Hepatocyte (in vitro differentiated cells): ENCODE data around the gene RPRM. TPM values are rescaled to one million over a fixed set of nuclear protein-coding genes. Genes with fewer than 3 reads are reported as not detected.

Experiments
- DNase-seq: peaks from one replicate; pipeline ENCODE4 v3.0.0-alpha.2; 2016; ENCODE audit warnings: low spot score
- H2AFZ ChIP-seq: fragments of 200-600 bp; sonication (generic); 2 replicates; pipeline ENCODE4 v1.6.0; 2016; ENCODE audit warnings: antibody characterized with exemption, mild to moderate bottlenecking
- H3K27ac ChIP-seq: fragments of 200-600 bp; sonication (generic); 2 replicates; pipeline ENCODE4 v1.5.1; 2016; ENCODE audit warnings: mild to moderate bottlenecking
- H3K27me3 ChIP-seq: fragments of 200-600 bp; sonication (generic); 2 replicates; pipeline ENCODE4 v1.6.1; 2016
- H3K36me3 ChIP-seq: fragments of 200-600 bp; sonication (generic); replicated peaks from 2 replicates; pipeline ENCODE4 v1.5.1; 2016; ENCODE audit warnings: low read depth; ENCODE audit not compliant: insufficient read depth
- H3K4me1 ChIP-seq: fragments of 200-600 bp; sonication (generic); 2 replicates; pipeline ENCODE4 v1.5.1; 2016; ENCODE audit warnings: mild to moderate bottlenecking, moderate library complexity; ENCODE audit not compliant: insufficient read depth
- H3K4me2 ChIP-seq: fragments of 200-600 bp; sonication (generic); 2 replicates; pipeline ENCODE4 v1.6.0; 2016
- H3K4me3 ChIP-seq: fragments of 200-600 bp; sonication (generic); 2 replicates; pipeline ENCODE4 v1.5.1; 2016; ENCODE audit warnings: mild to moderate bottlenecking
- H3K79me2 ChIP-seq: fragments of 200-600 bp; sonication (generic); 2 replicates; pipeline ENCODE4 v1.6.0; 2017; ENCODE audit warnings: mild to moderate bottlenecking
- H3K9me2 ChIP-seq: fragments of 200-600 bp; sonication (generic); replicated peaks from 2 replicates; pipeline ENCODE4 v1.6.0; 2017; ENCODE audit warnings: mild to moderate bottlenecking; ENCODE audit not compliant: insufficient read depth
- H3K9me3 ChIP-seq: fragments of 200-600 bp; sonication (generic); 2 replicates; pipeline ENCODE4 v1.5.1; 2016; ENCODE audit warnings: low read depth, mild to moderate bottlenecking
- H4K20me1 ChIP-seq: fragments of 200-600 bp; sonication (generic); 2 replicates; pipeline ENCODE4 v1.6.0; 2016; ENCODE audit warnings: mild to moderate bottlenecking; ENCODE audit not compliant: insufficient read depth, poor library complexity, severe bottlenecking
- CTCF ChIP-seq: fragments of 200-600 bp; sonication (generic); IDR thresholded peaks from 2 replicates; pipeline ENCODE4 v1.5.1; 2016; ENCODE audit warnings: antibody characterized with exemption, mild to moderate bottlenecking; ENCODE audit not compliant: poor library complexity
- EZH2 ChIP-seq: fragments of 200-600 bp; sonication (generic); IDR thresholded peaks from 2 replicates; pipeline ENCODE4 v1.6.1; 2016; ENCODE audit warnings: antibody characterized with exemption, mild to moderate bottlenecking, borderline replicate concordance
- EZH2phosphoT487 ChIP-seq: fragments of 200-600 bp; sonication (generic); IDR thresholded peaks from one replicate; pipeline ENCODE4 v1.6.1; 2018; ENCODE audit warnings: antibody characterized with exemption, mild to moderate bottlenecking, low read depth, moderate library complexity; ENCODE audit not compliant: unreplicated experiment, severe bottlenecking
- WGBS: methylation state at CpG from one replicate; pipeline ENCODE4 v1.1.6; 2016; ENCODE audit warnings: low lambda C conversion rate; ENCODE audit errors: missing lambda C conversion rate; 5-methylcytosine and 5-hydroxymethylcytosine counted together
- polyA plus RNA-seq: library from polyadenylated mRNA; unstranded; fragments of >200 nt; fragmentation: Nextera tagmentation; extraction: Ambion mirVana; gene quantifications from 2 replicates; pipeline ENCODE4 v1.2.1, GENCODE V29; 2016
- total RNA-seq: library from RNA; depleted of rRNA; stranded (reverse); fragments of >200 nt; gene quantifications from 2 replicates; pipeline ENCODE4 v1.2.3, GENCODE V29; 2014

Gene RPRM
- total and polyA plus RNA-seq, 2 experiments from 2014 or later = 1.7 to 3.4 TPM

- H3K27ac ChIP-seq = no peak overlapping the region
- no peaks in the 10 kb centered on the region for H3K4me1 ChIP-seq
- no peaks in the 10 kb centered on the region for H4K20me1 ChIP-seq
- no peak for DNase-seq
- H3K4me3 ChIP-seq = no peak overlapping the region
- no peaks in the 10 kb centered on the region for H3K9me3 ChIP-seq
- H3K27me3 ChIP-seq = no peaks in the 10 kb centered on the region
- no peaks in the 10 kb centered on the region for H3K36me3 ChIP-seq
- H3K9me2 ChIP-seq = no peaks in the 10 kb centered on the region
- H3K79me2 ChIP-seq = no peaks in the 10 kb centered on the region
- no peak for TF ChIP-seq EZH2
- no peak for TF ChIP-seq CTCF
- TF ChIP-seq EZH2phosphoT487 = no peak
- no peak overlapping the region for H2AFZ ChIP-seq
- no peak overlapping the region for H3K4me2 ChIP-seq
- 87% methylated on average over 3 of the region's 3 CpGs for WGBS
These were observed 14.2 kb downstream of the RPRM start for GRCh38 chr2:153464395-153464794.

GRCh38 chr2:153462338-153462859, 16.2 kb downstream of the RPRM start:
- WGBS = 93% methylated on average over 2 of the region's 2 CpGs
- H3K4me2 ChIP-seq = no peak overlapping the region
- TF ChIP-seq EZH2 = no peak
- no peak for TF ChIP-seq CTCF
- no peak for TF ChIP-seq EZH2phosphoT487
- DNase-seq = no peak
- H4K20me1 ChIP-seq = no peaks in the 10 kb centered on the region
- H3K27me3 ChIP-seq = no peaks in the 10 kb centered on the region
- no peaks in the 10 kb centered on the region for H3K4me1 ChIP-seq
- H2AFZ ChIP-seq = no peak overlapping the region
- H3K79me2 ChIP-seq = no peaks in the 10 kb centered on the region
- no peaks in the 10 kb centered on the region for H3K9me2 ChIP-seq
- no peak overlapping the region for H3K27ac ChIP-seq
- H3K9me3 ChIP-seq = no peaks in the 10 kb centered on the region
- no peaks in the 10 kb centered on the region for H3K36me3 ChIP-seq
- no peak overlapping the region for H3K4me3 ChIP-seq

GRCh38 chr2:153461453-153461852, 17.1 kb downstream of the RPRM start:
- no peak for DNase-seq
- H3K9me3 ChIP-seq = no peaks in the 10 kb centered on the region
- no peaks in the 10 kb centered on the region for H3K79me2 ChIP-seq
- no peaks in the 10 kb centered on the region for H3K27me3 ChIP-seq
- H3K36me3 ChIP-seq = no peaks in the 10 kb centered on the region
- H3K27ac ChIP-seq = no peak overlapping the region
- TF ChIP-seq EZH2phosphoT487 (no peak), EZH2 (no peak), CTCF (no peak)
- WGBS = 71% methylated on average over 5 of the region's 5 CpGs
- H3K9me2 ChIP-seq = no peaks in the 10 kb centered on the region
- no peak overlapping the region for H2AFZ ChIP-seq
- H3K4me1 ChIP-seq = no peaks in the 10 kb centered on the region
- no peak overlapping the region for H3K4me3 ChIP-seq
- no peak overlapping the region for H3K4me2 ChIP-seq
- no peaks in the 10 kb centered on the region for H4K20me1 ChIP-seq

GRCh38 chr2:153455861-153456260, 22.7 kb downstream of the RPRM start:
- no peaks in the 10 kb centered on the region for H3K9me2 ChIP-seq
- WGBS = 75% methylated on average over 8 of the region's 8 CpGs
- no peak for TF ChIP-seq EZH2phosphoT487
- TF ChIP-seq EZH2 = no peak
- TF ChIP-seq CTCF = no peak
- H3K79me2 ChIP-seq = no peaks in the 10 kb centered on the region
- H2AFZ ChIP-seq = no peak overlapping the region
- no peaks in the 10 kb centered on the region for H3K4me1 ChIP-seq
- H3K27ac ChIP-seq = no peak overlapping the region
- no peaks in the 10 kb centered on the region for H3K36me3 ChIP-seq
- no peaks in the 10 kb centered on the region for H4K20me1 ChIP-seq
- no peak overlapping the region for H3K4me2 ChIP-seq
- DNase-seq = no peak
- H3K4me3 ChIP-seq = no peak overlapping the region
- H3K9me3 ChIP-seq = no peaks in the 10 kb centered on the region
- no peaks in the 10 kb centered on the region for H3K27me3 ChIP-seq
